Right renal cortex interstitium (tissue), 3 donors: ENCODE measurements around the gene UNKL. TPM values are rescaled to one million over a fixed set of nuclear protein-coding genes. Genes with fewer than 3 reads are reported as not detected.

ENCODE experiments used
- DNase-seq, 3 donors: peaks; one replicate each; pipeline ENCODE4 v3.0.0-alpha.2; 2013; ENCODE audit warnings: low read depth in 3 of 3, low spot score in 2 of 3
- polyA plus RNA-seq, 3 donors: library from polyadenylated mRNA; unstranded; fragments of 120-200 nt; gene quantifications; one replicate each; pipeline ENCODE4 v1.2.1, GENCODE V29; 2013; ENCODE audit not compliant: insufficient read length in 3 of 3

The UNKL gene
- polyA plus RNA-seq, 3 donors, result 11.1 to 14.0 (median 13.8) TPM

- peak; percentile 67 to 85 (median 68) for DNase-seq
Observed at GRCh38 chr16:1342526-1343427, 71.7 kb downstream of the UNKL start.

DNA sequence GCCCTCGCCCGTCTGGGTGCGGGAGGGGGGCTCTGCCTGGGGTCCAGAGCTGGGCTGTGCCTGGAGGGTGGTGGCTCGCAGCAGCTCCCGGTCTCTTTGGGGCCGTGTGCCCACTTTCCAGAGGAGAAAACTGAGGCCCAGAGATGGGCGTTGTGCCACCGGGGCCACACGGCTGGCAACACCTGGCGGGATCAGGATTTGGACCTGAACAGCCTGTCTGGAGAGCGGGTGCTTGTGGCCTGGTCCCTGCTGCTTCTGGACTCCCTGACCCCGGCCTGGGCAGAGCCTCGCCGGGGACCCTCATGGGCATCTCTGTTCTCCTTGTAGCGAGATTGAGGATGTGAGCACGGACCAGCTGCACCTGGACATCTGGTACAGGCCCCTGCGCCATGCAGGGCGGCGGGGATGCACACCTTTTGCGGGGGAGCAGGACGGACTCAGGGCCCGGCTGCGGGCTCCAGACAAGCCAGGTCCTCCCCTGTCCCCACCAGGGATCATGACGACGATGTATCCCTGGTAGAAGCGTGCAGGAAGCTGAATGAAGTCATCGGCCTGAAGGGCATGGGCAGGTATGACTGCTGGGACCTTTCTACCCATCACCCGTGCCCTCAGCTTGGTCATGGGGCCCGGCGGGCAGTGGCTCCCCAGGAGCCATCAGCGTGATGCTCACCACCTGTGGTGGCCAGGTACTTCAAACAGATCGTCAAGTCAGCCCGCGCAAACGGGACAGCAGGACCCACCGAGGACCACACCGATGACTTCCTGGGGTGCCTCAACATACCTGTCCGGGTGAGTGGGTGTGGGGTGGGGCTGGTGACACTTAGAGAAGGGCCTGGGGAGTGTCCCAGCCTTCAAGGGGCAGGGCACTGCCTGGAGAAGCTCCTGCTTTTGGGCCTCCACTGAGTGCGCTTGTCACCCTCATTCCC lies 72.7 kb downstream of the UNKL start:
- no peak for DNase-seq

- DNase-seq, result no peak
Observed at GRCh38 chr16:1340730-1341494, 73.6 kb downstream of the UNKL start.

GRCh38 chr16:1338855-1339675 lies 75.4 kb downstream of the UNKL start:
- no peak for DNase-seq

- DNase-seq, result no peak
Observed at GRCh38 chr16:1338119-1338730, 76.3 kb downstream of the UNKL start.

DNA sequence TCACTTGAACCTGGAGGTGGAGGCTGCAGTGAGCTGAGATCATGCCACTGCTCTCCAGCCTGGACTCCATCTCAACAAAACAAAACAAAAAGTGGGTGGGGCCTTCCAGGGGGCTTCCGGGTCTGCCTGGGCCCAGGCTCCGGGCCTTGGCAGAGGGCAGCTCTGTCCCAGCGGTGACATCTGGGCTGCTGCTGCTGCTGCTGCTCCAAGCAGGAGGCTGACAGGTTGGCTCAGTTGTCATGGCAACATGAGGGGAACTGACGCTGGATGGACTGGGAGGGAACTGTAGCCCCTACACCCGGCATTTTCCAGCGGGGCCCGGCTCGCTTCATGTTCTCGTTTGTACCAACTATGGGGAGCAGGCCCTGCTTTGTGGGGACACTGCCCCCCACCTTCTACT lies 77.0 kb downstream of the UNKL start:
- no peak for DNase-seq

DNA sequence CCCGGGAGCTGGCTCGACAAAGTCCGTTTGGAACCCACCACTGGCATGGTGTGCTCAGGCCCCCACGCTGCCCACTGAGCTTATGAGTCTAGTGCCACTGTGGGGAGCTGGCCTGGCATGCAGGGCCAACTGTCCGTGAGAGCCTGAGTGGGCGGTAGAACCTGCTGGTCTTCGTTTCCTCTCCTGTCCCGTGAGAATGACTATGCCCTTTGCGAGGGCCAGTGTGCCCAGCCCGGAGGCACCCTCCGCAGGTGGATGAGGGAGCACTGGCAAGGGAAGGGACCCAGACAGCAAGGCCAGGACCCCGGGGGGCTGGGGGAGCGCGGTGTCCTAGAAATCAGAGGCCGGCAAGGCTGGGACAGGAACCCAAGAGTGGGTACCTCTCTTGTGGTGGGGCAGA lies 77.9 kb downstream of the UNKL start:
- no peak for DNase-seq

- no peak for DNase-seq
Observed at GRCh38 chr16:1335996-1336395, 78.5 kb downstream of the UNKL start.

- DNase-seq, result no peak
Observed at GRCh38 chr16:1335211-1335971, 79.1 kb downstream of the UNKL start.

DNA sequence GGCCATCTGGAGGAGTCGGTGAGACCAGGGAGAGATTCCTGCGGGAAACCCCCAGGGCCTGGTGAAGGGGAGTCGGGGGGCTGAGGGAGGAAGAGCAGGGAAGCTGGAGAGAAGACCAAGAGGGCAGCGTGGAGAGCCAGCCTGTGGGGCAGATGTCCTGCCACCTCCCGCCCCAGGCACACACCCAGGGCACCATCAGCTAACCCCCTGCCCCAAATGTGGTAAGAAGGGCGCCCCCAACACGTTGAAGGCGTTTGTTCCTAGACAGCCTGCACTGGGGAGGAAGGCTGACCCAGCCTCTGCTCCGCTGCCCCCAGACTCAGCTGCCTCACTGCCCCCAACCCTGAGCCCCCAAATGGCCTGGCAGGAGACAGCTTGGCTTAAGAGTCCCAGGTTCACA lies 79.8 kb downstream of the UNKL start:
- no peak for DNase-seq

DNA sequence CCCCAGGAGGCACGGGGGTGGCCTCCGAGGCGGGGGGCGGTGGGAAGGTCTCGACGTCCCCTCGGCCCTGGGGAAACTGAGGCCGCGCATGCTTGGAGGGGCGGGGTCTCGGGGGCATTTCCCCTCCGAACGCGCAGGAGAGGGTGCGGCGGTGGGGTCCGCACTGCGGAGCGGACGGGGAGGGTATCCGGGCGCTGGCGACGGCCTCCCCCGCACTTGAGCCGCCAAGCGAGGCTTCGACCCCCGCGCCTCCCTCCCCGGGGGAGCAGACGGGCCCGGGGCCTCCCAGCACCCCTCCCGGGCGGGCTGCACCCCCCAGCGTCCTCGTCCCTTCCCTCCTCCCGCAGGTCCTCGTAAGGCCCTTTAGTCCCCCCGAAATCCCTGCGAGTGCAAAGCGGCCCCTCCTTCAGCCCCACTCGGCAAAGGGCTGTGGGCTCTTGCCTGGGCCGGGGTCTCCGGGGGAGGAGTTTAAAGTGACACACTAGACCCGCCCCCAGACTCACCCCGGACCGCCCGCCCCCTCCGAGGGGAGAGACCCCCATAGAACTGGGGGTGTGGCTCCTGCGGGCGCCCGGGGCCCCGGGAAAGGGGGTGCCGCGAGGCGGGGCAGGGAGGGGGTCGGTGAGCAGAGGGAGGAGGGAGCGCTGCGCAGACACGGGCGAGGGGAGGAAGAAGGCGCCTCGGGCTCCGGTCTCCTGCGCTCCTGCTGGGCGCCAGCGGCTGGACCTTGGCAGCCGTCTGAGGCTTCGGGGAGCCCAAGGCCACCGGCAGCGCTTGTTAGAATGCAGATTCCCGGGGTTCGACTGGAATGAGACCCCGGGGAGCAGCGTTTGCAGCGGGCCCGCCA lies 80.4 kb downstream of the UNKL start:
- DNase-seq, result no peak

DNA sequence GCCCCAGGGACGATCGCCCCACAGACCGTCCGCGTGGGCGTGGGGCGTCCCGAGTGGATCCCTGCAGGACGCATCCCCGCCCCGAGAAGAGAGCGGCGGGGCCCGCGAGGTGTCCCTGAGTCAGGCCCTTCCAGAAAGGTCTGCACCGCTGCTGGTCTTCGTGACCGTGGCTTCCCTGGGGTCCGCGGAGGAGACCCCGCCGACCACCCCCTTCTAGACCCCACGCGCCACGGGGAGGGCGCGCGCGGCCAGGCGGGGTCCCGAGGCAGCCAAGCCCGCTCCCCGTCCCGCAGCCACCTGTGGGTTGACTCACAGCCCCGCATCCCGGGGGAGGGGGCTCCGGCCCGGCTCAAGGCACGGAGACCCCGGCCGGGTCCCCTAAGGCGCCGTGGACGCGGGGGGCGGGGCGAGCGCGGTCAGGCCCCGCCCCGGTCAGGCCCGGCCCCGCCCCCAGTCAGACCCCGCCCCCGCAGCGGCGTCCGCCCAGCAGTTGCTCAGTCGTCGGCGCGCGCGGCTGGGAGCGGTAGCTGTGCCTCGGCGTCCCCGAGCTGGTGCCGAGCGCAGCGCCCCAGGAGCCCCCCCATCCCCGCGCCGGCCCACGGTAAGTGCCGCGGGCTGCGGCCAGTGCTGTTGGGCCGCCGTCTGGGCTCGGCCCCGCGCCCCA lies 81.2 kb downstream of the UNKL start, which contains the start of gene BAIAP3:
Gene BAIAP3, plus strand, starts transcription at position 497 of the 664 bp plus-strand sequence. CDS start 4,905 bp downstream, outside the sequence.
- DNase-seq, result no peak

DNA sequence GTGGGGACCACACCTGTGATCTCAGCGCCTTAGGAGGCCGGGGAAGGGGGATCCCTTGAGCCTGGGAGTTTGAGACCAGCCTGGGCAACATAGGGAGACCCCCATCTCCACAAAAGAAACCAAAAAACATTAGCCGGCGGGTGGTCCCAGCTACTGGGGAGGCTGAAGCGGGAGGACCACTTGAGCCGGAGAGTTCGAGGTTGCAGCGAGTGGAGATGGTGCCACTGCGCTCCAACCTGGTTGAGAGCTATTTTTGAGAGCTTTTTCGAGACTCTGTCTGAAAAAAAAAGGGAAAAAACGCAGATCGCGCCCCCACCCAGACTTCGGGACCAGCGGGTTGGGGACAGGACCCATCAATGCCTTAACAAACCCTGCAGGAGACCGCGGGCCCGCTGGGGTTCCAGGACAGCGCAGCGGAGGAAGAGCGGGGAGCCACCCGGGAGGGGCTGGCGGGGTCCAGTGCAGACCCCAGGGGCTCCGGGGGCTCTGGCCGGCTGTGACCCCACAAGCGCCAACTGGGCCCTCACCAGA lies 81.8 kb downstream of the UNKL start:
- no peak for DNase-seq

DNA sequence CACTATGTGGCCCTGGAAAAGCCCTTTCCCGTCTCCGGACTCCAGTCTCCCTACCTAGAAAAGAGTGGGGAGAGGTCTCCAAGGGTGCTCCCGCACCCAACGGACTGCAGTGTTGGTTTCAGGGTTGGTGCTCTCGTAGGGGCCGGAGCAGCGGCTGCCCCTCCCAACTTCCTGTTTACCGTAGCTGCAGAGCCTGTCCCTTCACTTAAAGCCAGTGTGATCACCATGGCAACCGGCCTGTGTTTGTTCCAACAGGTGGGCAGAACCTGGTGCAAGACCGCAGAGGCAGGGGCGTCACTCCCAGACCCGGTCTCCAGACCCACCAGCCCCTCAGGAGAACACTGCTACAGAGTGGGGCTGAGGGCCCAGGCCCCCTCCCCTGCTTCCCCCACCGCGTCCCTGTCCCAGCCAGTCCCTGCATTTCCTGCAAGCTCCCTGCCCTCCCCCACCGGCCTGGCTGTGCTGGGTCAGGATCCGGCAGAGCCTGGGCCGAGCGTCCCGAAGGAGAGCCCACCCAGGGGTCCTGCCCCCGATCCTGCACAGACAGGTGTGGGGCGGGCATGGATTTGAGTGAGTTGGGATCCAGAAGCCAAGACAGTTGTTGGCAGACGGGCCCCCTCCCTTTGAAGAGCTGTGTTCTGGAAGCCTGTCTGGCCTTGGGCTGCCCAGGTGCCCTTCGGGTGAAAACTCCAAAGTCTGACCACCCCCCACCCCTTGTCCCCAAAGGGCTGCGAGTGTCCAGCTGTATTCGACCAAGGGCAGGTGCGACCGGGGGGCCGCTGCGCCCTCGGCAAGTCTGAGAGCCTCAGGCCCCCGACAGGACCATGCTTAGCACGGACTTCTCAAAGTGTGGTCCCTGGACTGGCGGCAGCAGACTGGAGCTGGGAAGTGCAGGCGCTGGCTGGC lies 82.5 kb downstream of the UNKL start:
- DNase-seq, result peak in 2 of 3 donors; percentile 70 to 76

DNA sequence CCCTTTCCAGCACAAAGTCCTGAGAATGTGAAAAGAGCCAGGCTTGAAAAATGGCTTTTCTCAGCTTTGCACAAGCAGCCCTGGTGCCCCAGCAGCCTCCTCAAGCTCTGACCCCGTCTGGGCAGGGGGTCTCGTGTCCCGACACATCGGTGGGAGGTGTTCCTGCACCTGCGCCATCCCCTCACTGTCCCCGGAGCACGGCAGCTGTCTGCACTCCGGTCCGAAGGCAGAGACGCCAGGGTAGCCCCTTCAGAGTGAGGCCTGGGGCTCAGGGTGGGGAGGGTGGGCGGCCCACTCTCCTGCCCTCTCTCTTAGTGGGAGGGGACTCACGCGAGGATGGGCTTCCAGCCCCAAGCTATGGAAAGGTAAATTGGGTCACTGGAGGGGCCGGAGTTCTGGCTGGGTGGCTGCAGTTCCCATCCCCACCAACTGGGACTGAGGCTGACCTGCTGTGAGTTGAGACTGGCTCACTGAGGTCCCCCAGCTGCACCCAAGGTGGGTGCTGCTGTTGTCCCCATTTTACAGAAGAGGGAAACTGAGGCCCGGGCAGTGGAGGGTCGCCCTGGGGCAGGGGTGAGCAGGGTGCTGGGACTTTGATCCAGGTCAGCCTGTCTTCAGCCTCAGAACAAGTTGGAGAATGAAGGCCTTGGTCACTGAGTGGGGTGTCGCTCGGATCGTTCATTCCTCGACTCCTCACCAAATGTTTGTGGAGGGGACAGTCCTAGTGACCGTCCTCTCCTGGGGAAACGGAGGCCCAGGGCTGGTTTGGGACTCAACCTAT lies 83.4 kb downstream of the UNKL start:
- no peak for DNase-seq
